Adipocyte (in vitro differentiated cells): Measurements from ENCODE around the gene DGKA.
A peak's percentile ranks its signal among the peaks of the same experiment; 100 is the strongest.

ENCODE experiments used
- DNase-seq: peaks from one replicate; pipeline ENCODE4 v3.0.0-alpha.2; 2015; ENCODE audit warnings: low read depth
- H3K27me3 ChIP-seq: replicated peaks from 2 replicates; pipeline ENCODE4 v1.7.0; 2013; ENCODE audit warnings: mild to moderate bottlenecking, low read length, moderate library complexity; ENCODE audit not compliant: control insufficient read depth, insufficient read depth
- H3K36me3 ChIP-seq: 2 replicates; pipeline ENCODE4 v1.7.0; 2013; ENCODE audit warnings: low read length, mild to moderate bottlenecking, moderate library complexity; ENCODE audit not compliant: control insufficient read depth, insufficient read depth, severe bottlenecking
- H3K4me1 ChIP-seq: 2 replicates; pipeline ENCODE4 v1.7.0; 2013; ENCODE audit warnings: mild to moderate bottlenecking, low read length, moderate library complexity; ENCODE audit not compliant: control insufficient read depth, insufficient read depth
- H3K4me3 ChIP-seq: 2 replicates; pipeline ENCODE4 v1.7.0; 2013; ENCODE audit warnings: mild to moderate bottlenecking, low read length, moderate library complexity
- H3K9ac ChIP-seq: 2 replicates; pipeline ENCODE4 v1.7.0; 2013; ENCODE audit warnings: mild to moderate bottlenecking, low read length, moderate library complexity
- H3K9me3 ChIP-seq: 2 replicates; pipeline ENCODE4 v1.7.0; 2013; ENCODE audit warnings: mild to moderate bottlenecking, low read length, moderate library complexity; ENCODE audit not compliant: control insufficient read depth

DGKA gene

DNA sequence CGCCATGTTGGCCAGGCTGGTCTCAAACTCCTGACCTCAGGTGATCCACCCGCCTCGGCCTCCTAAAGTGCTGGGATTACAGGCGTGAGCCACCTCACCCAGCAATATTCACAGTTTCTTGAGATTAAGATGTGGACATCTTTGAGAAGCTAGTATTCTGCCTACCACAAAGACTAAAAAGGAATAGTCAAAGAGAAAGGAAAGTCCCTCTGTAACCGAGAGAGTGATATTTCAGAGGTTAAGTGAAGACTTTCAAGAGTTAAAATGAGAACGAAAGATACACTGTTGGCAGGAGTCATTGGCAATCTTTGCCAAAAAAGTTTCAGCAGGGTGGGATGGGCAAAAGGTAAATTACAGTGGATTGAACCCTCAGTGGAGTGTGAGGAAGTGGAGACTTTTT is 15.6 kb downstream of the DGKA start:
- no peak overlapping the region for H3K4me3 ChIP-seq
- no peaks in the 10 kb centered on the region for H3K27me3 ChIP-seq
- no peak for DNase-seq
- peaks cover 13% of the 10 kb centered on the region for H3K36me3 ChIP-seq
- no peaks in the 10 kb centered on the region for H3K4me1 ChIP-seq
- H3K9me3 ChIP-seq, result no peaks in the 10 kb centered on the region
- H3K9ac ChIP-seq, result no peak overlapping the region

DNA sequence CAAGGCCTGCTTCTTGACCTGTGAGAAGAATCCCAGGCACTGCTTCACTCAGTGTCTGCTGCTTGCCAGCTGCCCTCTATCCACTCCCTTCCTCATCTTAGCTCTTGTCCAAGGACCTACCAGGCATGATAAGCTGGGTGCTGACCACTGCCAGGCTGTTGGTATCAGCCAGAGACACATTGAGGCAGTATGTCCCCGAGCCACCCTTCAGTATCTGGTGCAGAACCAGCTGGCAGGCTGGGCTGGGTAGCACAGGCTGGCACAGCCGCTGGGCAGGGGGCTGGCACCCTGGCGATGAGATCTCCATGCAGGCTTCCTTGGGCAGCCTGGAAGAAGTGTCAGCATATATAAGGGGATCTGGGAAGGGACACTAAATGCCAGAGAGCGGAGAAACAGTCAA is 24.4 kb downstream of the DGKA start:
- H3K4me1 ChIP-seq, result no peaks in the 10 kb centered on the region
- H3K4me3 ChIP-seq, result no peak overlapping the region
- DNase-seq, result no peak
- H3K36me3 ChIP-seq, result peaks cover 31% of the 10 kb centered on the region
- no peaks in the 10 kb centered on the region for H3K27me3 ChIP-seq
- no peaks in the 10 kb centered on the region for H3K9me3 ChIP-seq
- H3K9ac ChIP-seq, result no peak overlapping the region

DNA sequence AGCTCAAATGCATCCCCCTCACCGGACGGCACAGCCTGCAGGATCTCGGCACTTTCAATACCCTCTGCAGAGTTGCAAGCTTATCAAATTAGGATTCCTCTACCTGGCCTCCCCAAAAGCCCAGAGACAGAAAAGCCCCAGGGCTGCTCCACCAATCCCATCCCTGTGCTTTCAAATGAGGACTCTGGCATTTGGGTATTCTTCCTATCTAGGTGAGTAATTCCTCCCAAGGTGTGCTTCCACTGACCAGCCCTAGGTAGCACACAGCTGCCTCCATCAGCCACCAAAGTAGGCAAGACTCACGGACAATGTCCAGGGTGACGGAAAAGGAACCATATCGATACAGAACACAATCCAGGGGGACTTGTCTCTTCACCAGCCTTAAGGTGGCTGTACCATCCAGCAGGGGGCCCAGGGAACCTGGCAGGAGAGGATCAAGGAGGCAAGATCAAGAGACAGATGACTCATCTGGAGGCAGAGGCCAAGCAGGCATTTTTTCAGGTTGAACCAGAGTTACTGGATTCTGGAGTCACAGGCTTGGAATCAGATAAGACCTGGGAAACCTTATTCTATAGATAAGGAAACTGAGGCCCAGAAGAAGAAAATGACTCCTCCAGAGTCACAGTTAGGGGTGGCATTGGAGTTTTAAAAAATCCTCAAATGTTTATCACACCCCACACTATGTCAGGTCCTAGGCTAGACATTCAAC is 25.0 kb downstream of the DGKA start:
- Histone ChIP-seq H3K36me3 (peaks cover 30% of the 10 kb centered on the region), H3K4me3 (no peak overlapping the region)

DNA sequence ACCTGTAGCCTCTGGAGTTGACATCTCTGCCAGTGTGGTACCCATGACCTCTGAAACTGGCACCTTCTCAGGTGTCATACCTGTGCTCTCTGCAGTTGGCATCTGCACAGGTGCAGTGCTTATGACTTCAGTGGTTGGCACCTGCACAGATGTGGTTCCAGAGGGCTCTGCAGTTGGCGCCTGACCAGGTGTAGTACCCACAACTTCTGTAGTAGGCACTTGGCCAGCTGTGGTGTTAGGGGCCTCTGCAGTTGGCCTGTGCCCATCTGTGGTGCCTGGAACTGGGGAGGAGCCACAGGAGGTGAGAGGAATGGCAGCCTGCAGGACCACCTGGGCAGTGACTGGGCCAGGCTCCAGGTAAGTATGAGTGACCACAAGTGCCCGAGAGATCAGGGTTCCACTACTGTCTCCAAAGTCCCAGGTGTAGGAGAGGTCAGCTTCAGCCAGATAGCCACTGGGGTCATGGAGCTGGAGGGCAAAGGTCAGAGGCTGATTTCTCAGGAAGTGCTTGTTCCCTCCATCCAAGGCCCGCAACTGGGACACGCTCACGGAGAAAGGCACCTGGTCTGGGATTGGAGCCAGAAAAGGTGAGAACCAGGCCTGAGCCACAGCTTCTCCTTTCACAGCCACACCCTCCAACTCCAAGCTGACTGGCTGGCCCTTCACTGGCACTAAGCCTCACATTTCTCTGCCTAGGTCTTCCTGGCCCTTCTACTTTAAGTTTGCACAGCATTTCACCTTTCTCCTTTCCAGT is 26.3 kb downstream of the DGKA start:
- Histone ChIP-seq H3K9me3 (no peaks in the 10 kb centered on the region), H3K4me1 (no peaks in the 10 kb centered on the region), H3K36me3 (peaks cover 18% of the 10 kb centered on the region), H3K4me3 (no peak overlapping the region), H3K9ac (no peak overlapping the region), H3K27me3 (no peaks in the 10 kb centered on the region)
- DNase-seq, result no peak

More for the DNA sequence above, 25.0 kb downstream of the DGKA start:
- no peaks in the 10 kb centered on the region for H3K4me1 ChIP-seq
- H3K27me3 ChIP-seq, result no peaks in the 10 kb centered on the region
- H3K9me3 ChIP-seq, result no peaks in the 10 kb centered on the region
- no peak overlapping the region for H3K9ac ChIP-seq
- peak; percentile 44 for DNase-seq

DNA sequence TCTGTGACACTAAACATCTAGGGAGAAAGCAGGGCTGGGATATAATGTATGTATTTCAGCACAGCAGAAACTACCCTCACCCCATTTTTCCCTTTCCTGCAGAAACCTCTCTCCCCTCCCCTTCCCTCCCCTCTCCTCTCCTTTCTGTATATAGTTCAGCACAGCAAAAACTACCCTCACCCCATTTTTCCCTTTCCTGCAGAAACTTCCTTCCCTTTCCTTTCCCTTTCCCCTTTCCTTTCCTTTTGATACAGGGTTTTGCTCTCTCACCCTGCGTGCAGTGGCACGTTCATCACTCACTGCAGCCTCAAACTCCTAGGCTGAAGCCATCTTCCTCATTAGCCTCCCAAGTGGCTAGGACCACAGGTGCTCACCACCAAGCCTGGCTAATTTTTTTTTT is 32.8 kb downstream of the DGKA start:
- Histone ChIP-seq H3K27me3 (no peaks in the 10 kb centered on the region), H3K4me3 (no peak overlapping the region), H3K4me1 (peaks cover 10% of the 10 kb centered on the region), H3K9me3 (no peaks in the 10 kb centered on the region), H3K36me3 (no peaks in the 10 kb centered on the region), H3K9ac (no peak overlapping the region)
- no peak for DNase-seq

DNA sequence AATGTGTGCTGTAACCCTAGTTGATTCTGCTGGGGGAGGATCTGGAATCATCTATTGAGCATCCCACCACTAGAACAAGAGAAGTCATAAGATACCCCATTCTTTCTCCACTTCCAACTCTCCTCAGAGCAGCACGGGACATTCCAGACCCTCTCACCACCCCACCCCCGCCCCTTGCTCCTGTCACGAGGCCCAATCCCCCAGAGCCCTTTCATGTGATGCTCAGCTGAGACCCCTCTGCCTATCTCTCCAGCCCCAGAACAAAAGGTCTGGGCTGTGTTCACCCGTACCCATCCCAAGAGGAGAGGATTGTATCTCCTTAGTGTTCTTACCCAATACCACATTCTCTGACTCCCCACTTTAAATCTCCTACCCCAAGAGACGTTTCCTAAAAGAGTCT is 34.3 kb downstream of the DGKA start:
- DNase-seq, result no peak
- H3K27me3 ChIP-seq, result no peaks in the 10 kb centered on the region
- H3K9me3 ChIP-seq, result no peaks in the 10 kb centered on the region
- H3K4me3 ChIP-seq, result no peak overlapping the region
- no peaks in the 10 kb centered on the region for H3K36me3 ChIP-seq
- no peak overlapping the region for H3K9ac ChIP-seq
- peaks cover 10% of the 10 kb centered on the region for H3K4me1 ChIP-seq

DNA sequence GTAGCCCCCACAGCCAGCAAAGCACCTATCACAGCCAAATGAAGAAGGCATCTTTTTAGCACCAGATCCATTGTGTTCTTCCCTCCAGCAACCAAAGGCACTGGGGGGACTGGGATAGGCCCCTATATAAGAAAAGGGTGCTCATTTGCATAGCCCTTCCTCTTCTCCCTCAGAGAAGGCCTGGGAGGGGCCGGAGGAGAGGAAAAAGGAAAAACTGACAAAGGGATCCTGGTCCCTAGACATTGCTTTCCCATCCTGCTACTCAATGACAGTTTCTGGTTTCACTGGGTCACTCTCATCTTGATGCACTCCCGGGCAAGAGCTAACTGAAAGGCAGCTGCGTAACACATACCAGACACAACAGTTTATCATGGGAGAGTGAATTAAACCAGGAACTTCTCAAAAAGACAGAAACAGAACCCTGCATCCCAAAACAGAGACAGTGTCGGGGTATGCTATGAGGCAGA is 35.0 kb downstream of the DGKA start, which contains the start of gene PMEL:
Gene PMEL, minus strand, starts transcription at position 102 of the 467 bp plus-strand sequence. Its CDS starts 31 bp downstream, at position 71.
- peak within 1 kb of the TSS; percentile 94 for H3K4me3 ChIP-seq
- no peaks in the 10 kb centered on the region for H3K36me3 ChIP-seq
- peak within 1 kb of the TSS; percentile 84 for H3K9ac ChIP-seq
- no peaks in the 10 kb centered on the region for H3K27me3 ChIP-seq
- DNase-seq, result no peak
- peaks cover 10% of the 10 kb centered on the region for H3K4me1 ChIP-seq
- no peaks in the 10 kb centered on the region for H3K9me3 ChIP-seq

DNA sequence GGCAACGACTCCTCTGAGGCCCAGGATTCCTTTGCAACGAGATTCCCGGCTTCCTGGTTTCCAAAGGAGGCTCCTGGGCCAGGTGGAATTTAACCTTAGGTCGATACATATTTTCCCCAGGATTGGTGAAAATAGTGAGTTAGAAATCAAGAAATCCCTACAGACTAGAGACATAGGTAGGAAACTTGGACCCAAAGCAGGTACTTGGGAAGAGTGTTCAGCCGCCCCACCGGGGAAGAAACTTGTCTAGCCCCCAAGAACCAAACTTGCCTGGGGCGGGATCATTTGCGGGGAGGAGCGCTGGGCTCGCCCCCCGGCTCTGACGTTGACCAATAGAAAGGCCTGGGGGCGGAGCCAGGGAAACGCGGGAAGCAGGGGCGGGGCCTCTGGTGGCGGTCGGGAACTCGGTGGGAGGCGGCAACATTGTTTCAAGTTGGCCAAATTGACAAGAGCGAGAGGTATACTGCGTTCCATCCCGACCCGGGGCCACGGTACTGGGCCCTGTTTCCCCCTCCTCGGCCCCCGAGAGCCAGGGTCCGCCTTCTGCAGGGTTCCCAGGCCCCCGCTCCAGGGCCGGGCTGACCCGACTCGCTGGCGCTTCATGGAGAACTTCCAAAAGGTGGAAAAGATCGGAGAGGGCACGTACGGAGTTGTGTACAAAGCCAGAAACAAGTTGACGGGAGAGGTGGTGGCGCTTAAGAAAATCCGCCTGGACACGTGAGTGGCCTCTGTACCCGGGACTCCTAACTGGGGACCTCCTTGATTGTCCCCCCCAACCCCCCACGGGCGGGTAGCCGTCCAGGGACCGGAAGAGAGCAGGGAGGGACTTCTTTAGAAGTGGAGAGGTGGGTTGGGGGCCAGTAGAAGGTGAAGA is 35.7 kb downstream of the DGKA start, which contains the start of gene CDK2:
Gene CDK2, plus strand, starts transcription at position 423 of the 874 bp plus-strand sequence. Its CDS starts 179 bp downstream, at position 602.
- Histone ChIP-seq H3K9ac (peak within 1 kb of the TSS; percentile 84), H3K4me1 (peaks cover 14% of the 10 kb centered on the region), H3K27me3 (no peaks in the 10 kb centered on the region), H3K4me3 (peak within 1 kb of the TSS; percentile 94), H3K36me3 (no peaks in the 10 kb centered on the region), H3K9me3 (no peaks in the 10 kb centered on the region)
- DNase-seq, result peak; percentile 96

DNA sequence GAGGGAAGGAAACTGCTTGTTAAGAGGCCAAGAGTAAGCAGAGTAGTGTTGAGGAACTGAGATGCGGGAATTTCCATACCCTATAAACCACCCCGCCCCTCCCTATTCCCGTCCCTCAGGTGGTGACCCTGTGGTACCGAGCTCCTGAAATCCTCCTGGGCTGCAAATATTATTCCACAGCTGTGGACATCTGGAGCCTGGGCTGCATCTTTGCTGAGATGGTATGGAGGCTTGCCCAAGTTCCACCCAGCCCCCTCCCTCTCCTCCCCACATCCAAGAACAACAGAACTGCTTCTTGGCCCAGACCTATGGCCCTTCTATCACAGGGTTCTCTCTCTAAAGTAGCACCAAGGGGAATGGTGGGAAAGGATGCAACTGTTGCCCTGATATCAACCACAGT is 38.4 kb downstream of the DGKA start:
- DNase-seq, result no peak
- H3K36me3 ChIP-seq, result no peaks in the 10 kb centered on the region
- peaks cover 26% of the 10 kb centered on the region for H3K4me1 ChIP-seq

DNA sequence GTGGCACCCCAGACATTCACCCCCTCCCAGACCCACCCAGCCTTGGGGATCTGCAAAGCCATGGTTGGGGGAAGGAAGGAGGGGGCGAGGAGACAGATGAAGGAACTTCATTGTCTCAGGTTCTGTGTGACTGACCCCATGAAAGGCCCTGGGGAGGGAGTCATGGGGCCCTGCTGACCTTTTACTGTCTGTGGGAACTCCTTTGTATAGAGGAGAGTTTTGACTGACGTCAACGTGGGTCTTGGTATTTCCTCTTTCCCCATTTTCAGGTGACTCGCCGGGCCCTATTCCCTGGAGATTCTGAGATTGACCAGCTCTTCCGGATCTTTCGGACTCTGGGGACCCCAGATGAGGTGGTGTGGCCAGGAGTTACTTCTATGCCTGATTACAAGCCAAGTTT is 39.8 kb downstream of the DGKA start:
- DNase-seq, result no peak
- Histone ChIP-seq H3K9ac (no peak overlapping the region), H3K36me3 (no peaks in the 10 kb centered on the region), H3K27me3 (no peaks in the 10 kb centered on the region), H3K9me3 (no peaks in the 10 kb centered on the region), H3K4me3 (no peak overlapping the region), H3K4me1 (peaks cover 37% of the 10 kb centered on the region)

More for the DNA sequence above, 38.4 kb downstream of the DGKA start:
- Histone ChIP-seq H3K9me3 (no peaks in the 10 kb centered on the region), H3K9ac (no peak overlapping the region), H3K4me3 (no peak overlapping the region), H3K27me3 (no peaks in the 10 kb centered on the region)

DNA sequence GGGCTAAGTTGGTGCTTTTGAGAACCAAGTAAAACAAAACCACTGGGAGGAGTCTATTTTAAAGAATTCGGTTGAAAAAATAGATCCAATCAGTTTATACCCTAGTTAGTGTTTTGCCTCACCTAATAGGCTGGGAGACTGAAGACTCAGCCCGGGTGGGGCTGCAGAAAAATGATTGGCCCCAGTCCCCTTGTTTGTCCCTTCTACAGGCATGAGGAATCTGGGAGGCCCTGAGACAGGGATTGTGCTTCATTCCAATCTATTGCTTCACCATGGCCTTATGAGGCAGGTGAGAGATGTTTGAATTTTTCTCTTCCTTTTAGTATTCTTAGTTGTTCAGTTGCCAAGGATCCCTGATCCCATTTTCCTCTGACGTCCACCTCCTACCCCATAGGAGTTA is 41.1 kb downstream of the DGKA start:
- peak; percentile 66 for DNase-seq
- peaks cover 3% of the 10 kb centered on the region for H3K36me3 ChIP-seq
- peak overlapping the region; percentile 89 for H3K4me3 ChIP-seq
- H3K4me1 ChIP-seq, result peaks cover 35% of the 10 kb centered on the region
- H3K27me3 ChIP-seq, result no peaks in the 10 kb centered on the region
- H3K9me3 ChIP-seq, result no peaks in the 10 kb centered on the region
- H3K9ac ChIP-seq, result peak overlapping the region; percentile 91
